Hepatocyte (in vitro differentiated cells): ENCODE measurements around the gene THYN1.

Source experiments
- EZH2 ChIP-seq: fragments of 200-600 bp; sonication (generic); IDR thresholded peaks from 2 replicates; pipeline ENCODE4 v1.6.1; 2016; ENCODE audit warnings: antibody characterized with exemption, mild to moderate bottlenecking, borderline replicate concordance
- EZH2phosphoT487 ChIP-seq: fragments of 200-600 bp; sonication (generic); IDR thresholded peaks from one replicate; pipeline ENCODE4 v1.6.1; 2018; ENCODE audit warnings: antibody characterized with exemption, mild to moderate bottlenecking, low read depth, moderate library complexity; ENCODE audit not compliant: unreplicated experiment, severe bottlenecking
- TF ChIP-seq, protein P1 (sequence below): fragments of 200-600 bp; sonication (generic); IDR thresholded peaks from 2 replicates; pipeline ENCODE4 v1.5.1; 2016; ENCODE audit warnings: antibody characterized with exemption, mild to moderate bottlenecking; ENCODE audit not compliant: poor library complexity

DNA sequence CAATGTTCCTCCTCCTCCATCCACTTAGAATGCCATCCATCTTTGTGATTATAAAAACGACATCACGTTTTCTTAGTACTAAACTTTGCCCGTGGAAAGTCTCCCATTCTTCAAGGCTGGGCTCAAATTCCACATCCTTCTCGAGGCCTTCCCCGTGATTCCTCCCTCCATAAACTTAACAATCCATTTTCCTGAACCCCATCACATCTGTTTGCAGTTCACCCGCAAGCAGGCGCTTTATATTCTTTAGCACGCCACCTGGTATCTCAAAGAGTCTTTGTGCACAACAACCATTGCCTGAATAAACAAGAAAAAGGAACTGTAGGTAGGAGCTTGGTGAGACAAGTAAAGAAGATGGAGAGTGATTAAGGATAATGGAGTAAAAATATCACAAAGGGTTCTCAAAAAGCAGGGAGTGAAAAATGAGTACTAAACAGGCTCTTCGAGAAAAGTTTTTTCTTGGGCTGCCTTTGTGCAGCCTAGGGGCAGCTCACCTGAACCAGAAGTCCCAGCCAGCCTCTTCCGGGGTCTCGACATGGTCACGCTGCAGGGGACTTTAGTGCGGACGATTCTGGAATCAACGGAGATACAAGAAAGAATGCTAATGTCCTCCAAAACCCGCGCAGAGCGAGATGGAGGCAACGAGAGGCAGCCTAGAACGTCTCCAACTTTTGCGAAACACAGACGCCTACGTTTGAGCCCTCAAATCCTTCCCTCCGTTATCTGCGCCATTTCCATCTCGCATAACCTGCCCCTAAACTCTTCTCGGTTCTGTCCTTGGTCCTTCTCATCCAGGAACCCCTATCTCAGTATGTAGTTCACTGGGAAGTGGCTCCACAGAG, 585 bp downstream of the THYN1 start:
- TF ChIP-seq, protein P1, sequence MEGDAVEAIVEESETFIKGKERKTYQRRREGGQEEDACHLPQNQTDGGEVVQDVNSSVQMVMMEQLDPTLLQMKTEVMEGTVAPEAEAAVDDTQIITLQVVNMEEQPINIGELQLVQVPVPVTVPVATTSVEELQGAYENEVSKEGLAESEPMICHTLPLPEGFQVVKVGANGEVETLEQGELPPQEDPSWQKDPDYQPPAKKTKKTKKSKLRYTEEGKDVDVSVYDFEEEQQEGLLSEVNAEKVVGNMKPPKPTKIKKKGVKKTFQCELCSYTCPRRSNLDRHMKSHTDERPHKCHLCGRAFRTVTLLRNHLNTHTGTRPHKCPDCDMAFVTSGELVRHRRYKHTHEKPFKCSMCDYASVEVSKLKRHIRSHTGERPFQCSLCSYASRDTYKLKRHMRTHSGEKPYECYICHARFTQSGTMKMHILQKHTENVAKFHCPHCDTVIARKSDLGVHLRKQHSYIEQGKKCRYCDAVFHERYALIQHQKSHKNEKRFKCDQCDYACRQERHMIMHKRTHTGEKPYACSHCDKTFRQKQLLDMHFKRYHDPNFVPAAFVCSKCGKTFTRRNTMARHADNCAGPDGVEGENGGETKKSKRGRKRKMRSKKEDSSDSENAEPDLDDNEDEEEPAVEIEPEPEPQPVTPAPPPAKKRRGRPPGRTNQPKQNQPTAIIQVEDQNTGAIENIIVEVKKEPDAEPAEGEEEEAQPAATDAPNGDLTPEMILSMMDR: no peak
- no peak for TF ChIP-seq EZH2
- TF ChIP-seq EZH2phosphoT487: no peak
